Fibroblast of the conjunctiva (primary cell): ENCODE measurements around the gene GPR176.

Experiments
- DNase-seq: peaks from one replicate; pipeline ENCODE4 v3.0.0-alpha.2; 2010; ENCODE audit warnings: low read depth

GPR176 gene, protein sequence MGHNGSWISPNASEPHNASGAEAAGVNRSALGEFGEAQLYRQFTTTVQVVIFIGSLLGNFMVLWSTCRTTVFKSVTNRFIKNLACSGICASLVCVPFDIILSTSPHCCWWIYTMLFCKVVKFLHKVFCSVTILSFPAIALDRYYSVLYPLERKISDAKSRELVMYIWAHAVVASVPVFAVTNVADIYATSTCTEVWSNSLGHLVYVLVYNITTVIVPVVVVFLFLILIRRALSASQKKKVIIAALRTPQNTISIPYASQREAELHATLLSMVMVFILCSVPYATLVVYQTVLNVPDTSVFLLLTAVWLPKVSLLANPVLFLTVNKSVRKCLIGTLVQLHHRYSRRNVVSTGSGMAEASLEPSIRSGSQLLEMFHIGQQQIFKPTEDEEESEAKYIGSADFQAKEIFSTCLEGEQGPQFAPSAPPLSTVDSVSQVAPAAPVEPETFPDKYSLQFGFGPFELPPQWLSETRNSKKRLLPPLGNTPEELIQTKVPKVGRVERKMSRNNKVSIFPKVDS

DNA sequence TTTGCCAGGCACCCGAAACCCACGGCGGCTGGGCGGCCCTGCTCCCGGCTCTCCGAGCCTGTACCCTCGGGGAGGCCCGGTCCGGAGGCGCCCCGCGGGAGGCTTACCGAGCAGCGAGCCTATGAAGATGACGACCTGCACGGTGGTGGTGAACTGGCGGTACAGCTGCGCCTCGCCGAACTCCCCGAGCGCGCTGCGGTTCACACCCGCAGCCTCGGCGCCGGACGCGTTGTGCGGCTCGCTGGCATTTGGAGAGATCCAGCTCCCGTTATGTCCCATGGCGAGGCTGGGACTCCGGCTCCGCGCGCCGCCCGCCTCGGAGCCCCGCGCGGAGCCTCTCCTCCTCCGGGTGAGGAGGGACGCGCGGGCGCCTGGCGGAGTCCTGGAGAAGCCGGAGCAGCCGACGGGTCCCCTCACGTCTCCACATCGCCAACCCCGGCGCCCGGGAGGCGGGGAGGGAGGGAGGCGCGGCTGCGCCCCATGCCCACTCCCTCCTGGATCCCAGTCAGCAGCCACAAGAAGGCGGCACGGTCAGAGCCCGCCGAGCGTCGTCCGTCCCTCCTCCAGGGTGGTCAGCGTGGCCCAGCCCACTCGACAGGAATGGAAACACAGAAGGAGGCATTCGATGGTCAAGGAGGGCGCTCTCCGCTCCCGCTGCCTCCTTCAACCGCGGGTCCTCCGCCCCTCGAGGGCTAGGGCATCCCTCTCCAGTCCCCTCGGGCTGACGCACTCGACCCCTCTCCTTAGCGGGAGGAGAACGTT, at the start of gene GPR176:
Gene GPR176 (minus strand): TSS at position 519 of the 762 bp plus-strand sequence. CDS start 240 bp downstream, at position 279.
- peak; percentile 85 for DNase-seq

GRCh38 chr15:39969002-39969394, 48.9 kb upstream of the GPR176 start:
- no peak for DNase-seq

- DNase-seq = no peak
These were observed 48.4 kb upstream of the GPR176 start for GRCh38 chr15:39968273-39969001.

GRCh38 chr15:39966521-39966920, 46.5 kb upstream of the GPR176 start:
- DNase-seq = no peak

DNA sequence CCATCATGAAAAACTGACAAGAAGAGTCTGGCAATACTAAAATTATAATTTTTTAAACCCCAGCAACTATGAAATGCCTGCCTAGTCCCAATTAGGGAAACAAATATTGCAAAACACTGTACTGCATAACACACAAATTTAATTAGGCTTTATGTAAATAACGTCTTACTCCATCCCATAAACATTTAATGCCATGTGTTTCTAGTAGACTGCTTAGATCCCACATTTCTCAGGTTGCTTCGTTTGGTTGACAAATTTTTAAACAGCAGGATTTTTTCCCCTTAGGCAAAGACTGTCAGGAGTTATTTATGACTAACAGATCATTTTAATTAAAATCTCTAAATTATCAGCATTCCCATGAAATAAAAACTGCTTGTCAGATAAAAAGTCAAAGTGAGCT, 43.7 kb upstream of the GPR176 start:
- DNase-seq = no peak

DNA sequence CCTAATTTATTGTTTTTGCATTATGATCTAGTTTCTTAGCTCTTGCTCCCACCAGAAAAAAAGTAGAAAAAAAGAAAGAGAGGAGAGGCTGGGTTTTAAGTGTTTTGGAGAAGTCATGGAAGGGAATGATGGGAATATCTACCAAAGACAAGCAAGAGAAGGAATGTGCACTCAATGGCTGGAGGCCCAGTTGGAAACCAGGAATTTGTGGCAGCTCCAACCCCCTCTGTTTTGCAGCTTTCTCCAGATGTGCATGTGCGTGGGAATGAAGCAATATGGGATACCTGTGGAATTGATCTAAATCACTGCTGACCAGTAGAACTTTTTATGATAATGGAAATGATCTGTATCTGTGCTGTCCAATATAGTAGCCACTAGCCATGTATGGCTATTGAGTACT, 41.0 kb upstream of the GPR176 start:
- DNase-seq = no peak

GRCh38 chr15:39960411-39960810, 40.3 kb upstream of the GPR176 start:
- DNase-seq = no peak

- DNase-seq = no peak
These were observed 39.3 kb upstream of the GPR176 start for GRCh38 chr15:39959411-39959810.

DNA sequence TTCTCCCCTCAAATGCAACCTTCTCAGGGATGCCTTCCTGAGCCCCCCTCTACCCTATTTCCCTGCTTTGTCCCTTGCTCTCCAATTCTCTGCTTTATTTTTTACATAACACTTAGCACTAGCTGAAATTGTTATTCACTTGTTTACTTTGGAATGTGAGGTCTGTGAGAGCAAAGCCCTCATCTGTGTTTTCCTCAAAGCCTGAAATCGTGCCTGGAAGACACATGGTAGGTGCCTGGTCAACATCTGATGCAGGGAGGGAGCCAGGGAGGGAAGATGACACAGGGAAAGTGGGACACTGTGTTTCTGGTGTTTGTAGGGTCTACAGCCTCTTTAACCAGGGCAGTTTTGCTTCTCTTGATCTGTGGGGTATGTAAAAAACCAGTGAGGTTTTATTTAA, 37.4 kb upstream of the GPR176 start:
- DNase-seq = no peak

- no peak for DNase-seq
These were observed 33.5 kb upstream of the GPR176 start for GRCh38 chr15:39953521-39953920.

- DNase-seq = no peak
These were observed 31.5 kb upstream of the GPR176 start for GRCh38 chr15:39951561-39951960.

DNA sequence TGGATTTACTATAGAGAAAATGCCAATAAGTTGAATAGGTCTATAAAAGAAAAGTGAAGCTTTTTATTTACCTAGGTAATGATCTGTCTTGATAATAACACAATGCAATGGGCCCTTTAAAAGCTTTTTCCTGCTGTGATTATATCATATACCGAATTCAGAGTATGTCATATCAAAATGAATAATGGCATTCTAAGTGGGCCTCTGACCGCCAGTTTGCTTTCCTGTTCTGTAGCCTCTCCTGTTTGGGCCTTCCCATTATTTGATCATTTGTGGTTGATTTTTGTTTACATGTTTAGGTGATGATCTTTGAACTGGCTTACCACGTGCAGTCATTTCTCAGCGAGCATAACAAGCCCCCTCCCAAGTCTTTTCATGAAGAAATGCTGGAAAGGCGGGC, 28.8 kb upstream of the GPR176 start:
- DNase-seq = no peak

DNA sequence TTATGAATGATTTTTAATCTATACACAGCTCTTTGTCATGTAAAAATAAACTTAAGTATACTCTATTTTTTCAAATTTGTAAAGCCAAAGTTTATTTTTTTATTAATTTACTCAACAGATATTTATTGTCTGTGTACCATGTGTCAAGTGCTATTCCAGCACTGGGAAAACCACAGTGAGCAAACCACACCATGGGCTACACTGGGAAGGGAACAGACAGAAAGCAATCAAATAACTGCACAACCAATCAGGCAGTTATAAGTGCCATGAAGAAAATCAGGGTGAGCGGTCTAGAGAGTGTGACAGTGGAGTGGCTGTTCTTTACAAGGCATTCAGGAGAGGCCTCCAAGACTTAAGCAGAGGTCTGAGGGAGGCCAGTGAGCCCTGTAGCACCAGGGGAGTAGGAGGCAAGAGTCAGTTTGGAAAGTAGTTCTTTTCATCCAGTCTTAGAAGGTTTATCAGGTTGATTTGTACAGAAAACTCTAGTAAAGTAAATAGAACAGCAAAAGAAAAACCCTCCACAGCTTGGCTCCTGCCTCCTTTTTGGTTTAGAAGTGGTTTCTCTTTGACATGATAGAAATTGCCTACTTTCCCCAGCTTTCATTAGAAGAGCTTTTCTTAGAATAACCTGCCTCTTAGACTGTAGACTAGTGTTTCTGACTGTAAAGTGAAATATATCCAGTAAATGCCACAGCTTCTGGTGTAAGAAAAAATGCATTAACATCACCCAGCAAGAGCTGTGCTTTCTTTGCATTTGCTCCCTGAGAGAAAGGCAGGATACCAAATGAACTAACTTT, 27.5 kb upstream of the GPR176 start:
- DNase-seq = no peak

GRCh38 chr15:39946862-39947261, 26.8 kb upstream of the GPR176 start:
- DNase-seq = no peak

GRCh38 chr15:39944726-39945125, 24.7 kb upstream of the GPR176 start:
- DNase-seq = no peak

GRCh38 chr15:39942753-39943150, 22.7 kb upstream of the GPR176 start:
- no peak for DNase-seq

DNA sequence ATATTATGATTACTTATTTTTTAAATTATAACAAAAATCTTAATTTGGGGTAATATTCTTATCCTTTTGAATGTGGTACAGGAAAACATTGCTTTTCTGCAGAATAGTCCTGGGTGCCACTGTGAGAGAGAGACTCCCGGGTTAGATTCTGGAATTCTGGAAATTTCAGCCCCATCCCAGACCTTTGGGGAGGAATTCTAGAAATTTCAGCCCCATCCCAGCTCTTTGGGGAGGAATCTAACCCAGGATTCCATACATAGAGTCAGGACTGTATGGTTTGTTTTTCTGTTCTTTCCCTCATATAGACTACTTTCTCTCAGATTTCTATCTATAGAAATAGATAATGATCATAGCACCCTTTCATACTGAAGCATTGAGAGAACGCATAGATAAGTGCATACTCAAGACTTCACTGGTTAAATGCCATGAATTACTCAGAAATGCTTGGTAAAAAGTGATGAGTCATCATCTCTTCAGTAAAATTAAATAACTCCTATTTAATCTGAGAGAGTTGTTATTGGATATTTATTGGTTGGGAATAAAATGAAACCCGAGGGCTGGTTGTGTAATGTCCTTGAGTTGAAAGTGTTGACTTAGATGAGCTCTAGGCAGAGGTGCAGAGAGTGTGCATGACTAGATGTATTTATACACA, 22.2 kb upstream of the GPR176 start:
- DNase-seq = peak; percentile 55

DNA sequence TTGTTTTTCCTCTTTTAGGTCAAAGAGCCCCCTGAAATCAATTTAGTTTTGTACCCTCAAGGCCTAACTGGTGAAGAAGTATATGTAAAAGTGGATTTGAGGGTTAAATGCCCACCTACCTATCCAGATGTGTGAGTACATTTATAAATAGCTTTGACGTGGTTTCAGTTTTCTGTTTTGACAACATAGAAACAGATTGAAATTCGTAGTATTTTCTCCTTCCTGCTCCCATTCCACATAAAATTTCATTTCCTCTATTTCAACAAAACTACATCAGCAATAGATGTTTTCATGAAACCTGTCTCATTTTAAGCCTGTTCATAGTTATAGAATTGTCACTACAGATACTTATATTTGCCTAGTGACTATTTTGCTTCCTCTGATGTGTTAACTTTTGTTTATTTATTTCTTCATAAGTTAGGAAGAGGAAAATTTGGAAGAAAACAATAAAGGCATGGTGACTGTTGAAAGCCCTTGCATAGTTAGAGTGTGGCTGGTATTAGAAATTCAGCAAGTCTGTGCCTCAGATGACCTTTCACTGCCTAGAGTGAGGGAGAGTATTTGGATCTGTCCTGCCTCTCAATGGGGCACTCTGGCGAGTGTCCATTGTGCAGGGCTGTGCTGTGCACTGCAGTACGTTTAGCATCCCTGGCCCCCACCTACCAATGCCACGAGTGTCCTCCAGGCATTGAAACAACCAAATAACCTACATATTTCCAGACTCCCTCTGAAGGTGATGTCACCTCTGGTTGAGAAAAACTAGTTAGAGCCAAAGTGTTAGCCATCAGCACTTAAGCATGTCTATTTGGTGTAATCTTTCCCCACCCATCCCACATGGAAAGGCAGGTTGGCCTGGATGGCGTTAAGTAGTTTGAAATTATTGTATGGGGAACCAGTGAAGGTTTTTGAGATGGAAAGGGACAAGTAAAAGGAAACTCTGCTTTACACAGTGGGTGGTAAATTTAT, 19.7 kb upstream of the GPR176 start:
- DNase-seq = no peak

DNA sequence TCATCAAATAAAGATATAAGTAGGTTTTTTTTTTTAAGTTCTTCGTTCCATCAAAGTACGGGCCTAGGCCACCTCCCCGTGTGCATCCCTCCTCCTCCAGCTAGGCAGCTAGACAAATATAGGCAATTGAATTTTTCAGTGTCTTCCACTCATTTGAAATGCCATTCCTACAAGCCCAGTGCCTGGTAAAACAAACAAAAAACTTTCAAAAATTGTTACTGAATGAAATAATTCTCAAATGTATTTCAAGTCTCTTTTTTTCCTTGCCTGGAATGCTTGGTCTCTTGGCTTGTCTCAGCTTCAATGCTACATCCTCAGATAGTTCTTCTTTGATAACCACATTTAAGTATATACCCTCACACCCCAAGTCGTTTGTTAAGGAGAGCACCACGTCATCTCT, 17.6 kb upstream of the GPR176 start:
- DNase-seq = no peak

GRCh38 chr15:39936681-39937080, 16.6 kb upstream of the GPR176 start:
- no peak for DNase-seq
